Measurements from ENCODE around the gene COL4A4.

COL4A4 gene

GRCh38 chr2:227125506-227125905, 38.5 kb downstream of the COL4A4 start:
- no peak for DNase-seq (ENCODE audit: low spot score)
- TF ChIP-seq, protein P1, sequence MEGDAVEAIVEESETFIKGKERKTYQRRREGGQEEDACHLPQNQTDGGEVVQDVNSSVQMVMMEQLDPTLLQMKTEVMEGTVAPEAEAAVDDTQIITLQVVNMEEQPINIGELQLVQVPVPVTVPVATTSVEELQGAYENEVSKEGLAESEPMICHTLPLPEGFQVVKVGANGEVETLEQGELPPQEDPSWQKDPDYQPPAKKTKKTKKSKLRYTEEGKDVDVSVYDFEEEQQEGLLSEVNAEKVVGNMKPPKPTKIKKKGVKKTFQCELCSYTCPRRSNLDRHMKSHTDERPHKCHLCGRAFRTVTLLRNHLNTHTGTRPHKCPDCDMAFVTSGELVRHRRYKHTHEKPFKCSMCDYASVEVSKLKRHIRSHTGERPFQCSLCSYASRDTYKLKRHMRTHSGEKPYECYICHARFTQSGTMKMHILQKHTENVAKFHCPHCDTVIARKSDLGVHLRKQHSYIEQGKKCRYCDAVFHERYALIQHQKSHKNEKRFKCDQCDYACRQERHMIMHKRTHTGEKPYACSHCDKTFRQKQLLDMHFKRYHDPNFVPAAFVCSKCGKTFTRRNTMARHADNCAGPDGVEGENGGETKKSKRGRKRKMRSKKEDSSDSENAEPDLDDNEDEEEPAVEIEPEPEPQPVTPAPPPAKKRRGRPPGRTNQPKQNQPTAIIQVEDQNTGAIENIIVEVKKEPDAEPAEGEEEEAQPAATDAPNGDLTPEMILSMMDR (IDR thresholded peaks at IDR 0.05; ENCODE audit: borderline replicate concordance, control extremely low read depth, extremely low read depth, insufficient read depth, missing control alignments) = no peak
- in situ Hi-C loops (cut with MboI; ENCODE audit: low sequenced_read_pairs, unreplicated experiment) = loop anchor here (25.0 kb wide), 2 partner anchors 112 to 637 kb away; no protein-coding TSS in a partner anchor

DNA sequence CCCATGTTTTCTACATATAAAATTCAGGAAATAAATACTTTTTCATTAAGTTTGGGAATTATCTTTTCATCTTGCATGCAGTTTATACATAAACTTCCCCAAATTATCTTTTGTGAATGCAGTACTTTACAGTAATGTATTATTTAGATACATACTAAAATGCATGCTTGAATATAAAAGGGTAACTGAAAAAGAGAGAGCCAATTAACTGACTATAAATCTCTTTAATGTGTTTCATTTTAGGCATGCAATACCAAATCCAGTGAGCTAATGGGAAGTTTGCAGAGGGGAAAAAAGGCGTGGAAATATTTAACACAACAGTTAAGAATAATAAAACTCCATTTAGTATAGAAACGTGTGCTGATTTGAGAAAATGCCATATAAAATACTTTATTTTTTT, 39.2 kb downstream of the COL4A4 start:
- no peak for DNase-seq (ENCODE audit: low spot score)
- in situ Hi-C loops (cut with MboI; ENCODE audit: low sequenced_read_pairs, unreplicated experiment) = loop anchor here (25.0 kb wide), 4 partner anchors 112 to 1238 kb away; no protein-coding TSS in a partner anchor
- TF ChIP-seq, protein P1 (IDR thresholded peaks at IDR 0.05; ENCODE audit: borderline replicate concordance, control extremely low read depth, extremely low read depth, insufficient read depth, missing control alignments) = no peak

GRCh38 chr2:227123697-227124096, 40.3 kb downstream of the COL4A4 start:
- in situ Hi-C loops (cut with MboI; ENCODE audit: low sequenced_read_pairs, unreplicated experiment) = loop anchor here (25.0 kb wide), 2 partner anchors 311 to 1236 kb away; no protein-coding TSS in a partner anchor
- DNase-seq (ENCODE audit: low spot score) = no peak
- TF ChIP-seq, protein P1 (IDR thresholded peaks at IDR 0.05; ENCODE audit: borderline replicate concordance, control extremely low read depth, extremely low read depth, insufficient read depth, missing control alignments) = no peak

GRCh38 chr2:227118353-227118752, 45.7 kb downstream of the COL4A4 start:
- DNase-seq (ENCODE audit: low spot score) = no peak
- TF ChIP-seq, protein P1 (IDR thresholded peaks at IDR 0.05; ENCODE audit: borderline replicate concordance, control extremely low read depth, extremely low read depth, insufficient read depth, missing control alignments) = no peak
- in situ Hi-C loops (cut with MboI; ENCODE audit: low sequenced_read_pairs, unreplicated experiment) = loop anchor here (25.0 kb wide), 2 partner anchors 306 to 1231 kb away; no protein-coding TSS in a partner anchor

DNA sequence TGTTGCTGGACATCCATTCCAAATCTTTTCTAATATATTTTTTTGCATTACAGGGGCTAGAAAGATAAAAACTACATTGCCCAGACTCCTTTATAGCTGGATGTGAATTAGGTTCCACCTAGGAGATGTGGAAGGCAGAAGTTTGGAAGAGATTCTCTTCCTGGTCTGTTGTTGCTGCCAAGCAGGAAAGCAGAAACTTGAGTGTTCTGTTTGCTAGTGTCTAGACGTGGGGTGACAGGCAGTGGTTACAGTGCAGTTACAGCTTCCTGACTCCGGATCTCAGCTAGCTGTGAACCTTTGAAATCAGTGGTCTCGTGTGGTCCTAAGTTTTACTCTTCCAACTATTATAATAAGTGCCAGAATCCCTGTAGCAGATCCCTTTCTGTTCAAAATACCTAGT, 46.2 kb downstream of the COL4A4 start:
- in situ Hi-C loops (cut with MboI; ENCODE audit: low sequenced_read_pairs, unreplicated experiment) = loop anchor here (25.0 kb wide), 2 partner anchors 306 to 1231 kb away; no protein-coding TSS in a partner anchor
- TF ChIP-seq, protein P1 (IDR thresholded peaks at IDR 0.05; ENCODE audit: borderline replicate concordance, control extremely low read depth, extremely low read depth, insufficient read depth, missing control alignments) = no peak
- no peak for DNase-seq (ENCODE audit: low spot score)

DNA sequence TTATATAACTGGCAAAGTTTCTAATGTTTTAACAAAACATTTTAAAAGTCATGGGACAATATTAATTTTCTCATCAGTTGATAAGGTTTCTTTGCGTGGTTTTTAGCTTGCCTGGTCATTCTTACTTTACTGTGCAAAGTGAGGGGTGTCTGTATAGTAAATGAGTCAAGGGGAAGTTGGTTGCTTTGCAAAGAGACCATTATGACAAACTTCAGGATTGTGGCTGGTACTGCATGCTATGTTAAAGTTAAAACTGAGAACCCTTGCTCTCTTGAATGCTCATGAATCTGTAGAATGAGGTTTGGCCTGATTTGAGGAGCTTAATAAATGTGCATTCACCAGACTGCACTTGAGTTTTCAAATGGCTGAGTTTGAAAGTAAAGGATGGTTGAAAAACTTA, 47.0 kb downstream of the COL4A4 start:
- no peak for DNase-seq (ENCODE audit: low spot score)
- in situ Hi-C loops (cut with MboI; ENCODE audit: low sequenced_read_pairs, unreplicated experiment) = loop anchor here (25.0 kb wide), 2 partner anchors 305 to 1230 kb away; no protein-coding TSS in a partner anchor
- TF ChIP-seq, protein P1 (IDR thresholded peaks at IDR 0.05; ENCODE audit: borderline replicate concordance, control extremely low read depth, extremely low read depth, insufficient read depth, missing control alignments) = no peak
